Measurements from ENCODE around the gene ZNF221. TPM values are rescaled to one million over a fixed set of nuclear protein-coding genes. Genes with fewer than 3 reads are reported as not detected.

ZNF221 gene
- total RNA-seq, 1 donor from 2014 or later = 3.9 TPM

- Histone ChIP-seq H3K27me3 (no peaks in the 10 kb centered on the region), H3K4me3 (no peak overlapping the region), H3K9me3 (no peaks in the 10 kb centered on the region), H3K36me3 (peaks cover 75% of the 10 kb centered on the region), H3K27ac (no peak overlapping the region), H3K4me1 (peaks cover 4% of the 10 kb centered on the region)
- no peak for TF ChIP-seq CTCF (IDR thresholded peaks at IDR 0.05)
- intact Hi-C loops (cut with DNase I) = no loop called here
- ATAC-seq (no peak), DNase-seq (no peak)
These were observed 22.2 kb upstream of the ZNF221 start for GRCh38 chr19:43928820-43929219.

GRCh38 chr19:43934055-43934984, 16.7 kb upstream of the ZNF221 start:
- H3K4me3 ChIP-seq = peak overlapping the region; percentile 76
- H3K9me3 ChIP-seq = no peaks in the 10 kb centered on the region
- peaks cover 38% of the 10 kb centered on the region for H3K36me3 ChIP-seq
- peaks cover 15% of the 10 kb centered on the region for H3K4me1 ChIP-seq
- no peaks in the 10 kb centered on the region for H3K27me3 ChIP-seq
- peak overlapping the region; percentile 88 for H3K27ac ChIP-seq
- intact Hi-C loops (cut with DNase I) = no loop called here
- DNase-seq = no peak
- ATAC-seq = no peak
- no peak for TF ChIP-seq CTCF (IDR thresholded peaks at IDR 0.05)

GRCh38 chr19:43934985-43935708, 15.9 kb upstream of the ZNF221 start, which contains the start of gene ZNF45:
Gene ZNF45 (minus strand): TSS chr19:43935282. CDS start chr19:43922185, 13,097 bp downstream.
- TF ChIP-seq CTCF (IDR thresholded peaks at IDR 0.05) = no peak
- no peaks in the 10 kb centered on the region for H3K9me3 ChIP-seq
- DNase-seq (peak; percentile 94), ATAC-seq (peak; percentile 100)
- H3K4me1 ChIP-seq = peaks cover 15% of the 10 kb centered on the region
- no peaks in the 10 kb centered on the region for H3K27me3 ChIP-seq
- H3K36me3 ChIP-seq = peaks cover 29% of the 10 kb centered on the region
- peak within 1 kb of the TSS; percentile 76 for H3K4me3 ChIP-seq
- intact Hi-C loops (cut with DNase I) = no loop called here
- peak within 1 kb of the TSS; percentile 88 for H3K27ac ChIP-seq

- no peak for TF ChIP-seq CTCF (IDR thresholded peaks at IDR 0.05)
- Histone ChIP-seq H3K27ac (no peak overlapping the region), H3K9me3 (no peaks in the 10 kb centered on the region), H3K36me3 (peaks cover 19% of the 10 kb centered on the region), H3K4me3 (no peak overlapping the region), H3K4me1 (peaks cover 15% of the 10 kb centered on the region), H3K27me3 (no peaks in the 10 kb centered on the region)
- intact Hi-C loops (cut with DNase I) = no loop called here
- ATAC-seq (no peak), DNase-seq (no peak)
These were observed 14.8 kb upstream of the ZNF221 start for GRCh38 chr19:43936188-43936587.

- H3K4me1 ChIP-seq = peaks cover 4% of the 10 kb centered on the region
- H3K27ac ChIP-seq = no peak overlapping the region
- no peak for TF ChIP-seq CTCF (IDR thresholded peaks at IDR 0.05)
- DNase-seq (no peak), ATAC-seq (no peak)
- no peaks in the 10 kb centered on the region for H3K9me3 ChIP-seq
- H3K4me3 ChIP-seq = no peak overlapping the region
- intact Hi-C loops (cut with DNase I) = no loop called here
- H3K36me3 ChIP-seq = no peaks in the 10 kb centered on the region
- no peaks in the 10 kb centered on the region for H3K27me3 ChIP-seq
These were observed 11.3 kb upstream of the ZNF221 start for GRCh38 chr19:43939557-43940260.

Data from upper lobe of right lung (tissue), 1 donor.